GM18909 (cell line): ENCODE results near the gene MORN3.

Source experiments
- ATAC-seq: cut with Tn5 transposase; IDR thresholded peaks from one replicate; pipeline ENCODE4 v1.9.1; 2021; ENCODE audit warnings: mild to moderate bottlenecking; ENCODE audit not compliant: unreplicated experiment, poor library complexity

The MORN3 gene

DNA sequence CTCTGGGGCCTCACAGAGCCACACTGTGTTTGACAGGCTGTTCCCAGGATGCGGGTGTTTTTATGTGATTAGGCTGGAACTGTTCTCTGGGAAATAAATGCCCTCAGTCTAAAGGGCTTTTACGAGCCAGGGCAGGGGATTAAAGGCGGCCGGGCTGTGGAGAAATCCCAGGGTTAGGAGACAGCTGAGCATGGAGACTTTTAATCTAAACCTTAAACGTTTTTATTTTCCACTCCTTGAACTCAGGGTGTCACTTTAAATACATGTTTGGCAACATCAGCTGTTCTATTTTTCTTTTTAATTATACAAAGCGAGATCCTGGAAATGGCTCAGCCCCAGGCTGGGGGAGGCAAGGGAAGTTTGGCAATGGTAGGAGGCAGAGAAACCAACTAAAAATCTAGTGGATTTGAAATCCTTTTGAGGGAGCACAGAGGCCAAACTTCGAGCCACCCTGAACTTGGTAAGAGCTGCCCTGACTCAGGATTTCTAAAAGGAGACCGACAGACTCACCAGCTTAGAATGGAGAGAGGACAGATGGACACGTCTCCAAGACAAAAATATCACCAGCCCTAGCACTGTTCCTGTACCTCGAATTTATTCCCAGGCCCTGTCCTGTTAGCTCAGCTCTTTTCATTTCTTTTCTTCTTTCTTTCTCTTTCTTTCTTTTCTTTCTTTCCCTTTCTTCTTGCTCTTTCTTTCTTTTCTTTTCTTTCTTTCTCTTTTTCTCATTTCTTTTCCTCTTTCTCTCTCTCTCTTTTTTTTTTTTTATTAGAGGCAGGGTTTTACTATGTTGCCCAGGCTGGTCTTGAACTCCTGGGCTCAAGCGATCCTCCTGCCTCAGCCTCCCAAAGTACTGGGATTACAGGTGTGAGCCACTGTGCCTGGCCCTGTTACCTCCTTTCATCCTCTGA is 59.0 kb downstream of the MORN3 start:
- ATAC-seq: no peak

DNA sequence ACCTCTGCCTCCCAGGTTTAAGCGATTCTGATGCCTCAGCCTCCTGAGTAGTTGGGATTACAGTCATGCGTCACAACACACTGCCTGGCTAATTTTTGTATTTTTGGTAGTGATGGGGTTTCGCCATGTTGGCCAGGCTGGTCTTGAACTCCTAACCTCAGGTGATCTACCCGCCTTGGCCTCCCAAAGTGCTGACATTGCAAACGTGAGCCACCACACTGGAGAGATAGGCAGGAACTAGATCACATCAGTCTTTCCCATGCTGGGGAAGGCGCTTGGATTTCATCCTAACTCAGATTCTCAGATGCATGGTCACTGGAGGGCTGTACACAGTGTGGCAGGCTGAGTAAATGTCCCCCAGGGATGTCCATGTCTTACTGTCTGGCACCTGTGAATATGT is 61.2 kb downstream of the MORN3 start:
- no peak for ATAC-seq

DNA sequence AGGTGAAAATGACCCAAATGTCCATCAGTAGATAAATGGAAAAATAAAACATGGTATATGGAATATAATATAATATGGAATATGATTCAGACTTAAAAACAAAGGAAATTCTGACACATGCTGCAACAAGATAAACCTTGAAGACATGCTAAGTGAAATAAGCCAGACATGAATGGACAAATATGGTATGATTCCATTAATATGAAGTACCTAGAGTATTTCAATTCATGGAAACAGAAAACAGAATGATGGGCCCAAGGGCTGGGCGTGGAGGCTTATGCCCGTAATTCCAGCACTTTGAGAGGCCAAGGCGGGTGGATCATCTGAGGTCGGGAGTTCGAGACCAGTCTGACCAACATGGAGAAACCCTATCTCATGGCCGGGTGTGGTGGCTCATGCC is 65.9 kb downstream of the MORN3 start:
- no peak for ATAC-seq

DNA sequence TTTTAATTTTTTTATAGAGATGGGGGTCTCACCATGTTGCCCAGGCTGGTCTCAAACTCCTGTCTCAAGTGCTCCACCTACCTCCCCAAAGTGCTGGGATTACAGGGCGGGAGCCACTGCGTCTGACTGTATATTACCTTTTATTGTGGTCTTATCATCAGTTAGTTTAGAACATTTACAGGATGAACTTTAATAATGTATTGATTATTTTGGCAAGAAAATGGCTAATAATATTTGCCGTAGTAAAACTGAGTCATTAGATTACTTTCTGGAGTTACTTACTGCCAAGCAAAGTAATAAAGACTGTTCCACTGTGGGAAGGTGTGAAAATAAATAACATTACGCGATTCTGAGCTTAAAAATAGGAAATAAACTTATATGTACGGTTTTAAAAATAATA is 66.7 kb downstream of the MORN3 start:
- no peak for ATAC-seq

DNA sequence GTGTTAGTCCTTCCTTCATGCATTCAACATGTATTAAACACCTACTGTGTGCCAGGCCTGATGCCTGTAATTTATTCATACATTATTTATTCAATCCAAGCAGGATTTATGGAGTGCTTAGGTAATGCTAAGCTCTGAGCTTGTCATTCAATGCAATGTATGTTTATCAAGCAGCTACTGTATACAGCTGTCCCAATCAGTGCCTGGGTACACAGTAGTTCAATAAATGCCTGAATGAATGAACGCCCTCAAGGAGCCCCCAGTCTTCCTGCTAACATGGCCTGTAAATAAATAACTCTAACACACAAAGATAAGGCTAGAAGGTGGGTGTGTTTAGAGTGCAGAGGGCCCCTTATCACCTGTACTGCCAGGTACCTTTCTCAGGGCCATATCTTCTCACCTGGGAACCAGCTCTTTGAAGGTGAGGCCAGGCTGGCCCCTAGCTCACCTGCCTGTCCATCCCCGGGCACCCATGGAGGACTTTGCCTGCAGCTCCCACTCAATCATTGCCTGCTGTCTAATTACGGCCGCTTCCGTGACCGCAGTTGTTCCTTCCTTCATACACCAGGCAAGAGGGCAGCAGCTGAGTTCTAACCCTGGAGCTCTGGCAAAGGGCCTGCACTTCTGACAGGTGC is 68.6 kb downstream of the MORN3 start:
- no peak for ATAC-seq
